Duodenal mucosa (tissue), 2 donors: ENCODE results near the gene B4GALNT1.

Source experiments
- H3K27ac ChIP-seq: one replicate; pipeline ENCODE4 v1.7.0; 2013; ENCODE audit warnings: low read depth, low read length
- H3K27me3 ChIP-seq, 2 donors: one replicate each; pipeline ENCODE4 v1.7.0; 2013; ENCODE audit warnings: low read length in 2 of 2, control low read depth in 1 of 2; ENCODE audit not compliant: insufficient read depth in 2 of 2, control insufficient read depth in 1 of 2
- H3K36me3 ChIP-seq, 2 donors: one replicate each; pipeline ENCODE4 v1.7.0; 2013; ENCODE audit warnings: low read length in 2 of 2, control low read depth in 1 of 2; ENCODE audit not compliant: insufficient read depth in 2 of 2, control insufficient read depth in 1 of 2
- H3K4me1 ChIP-seq, 2 donors: one replicate each; pipeline ENCODE4 v1.7.0; 2013; ENCODE audit warnings: low read length in 2 of 2, control low read depth in 1 of 2; ENCODE audit not compliant: insufficient read depth in 2 of 2, control insufficient read depth in 1 of 2
- H3K4me3 ChIP-seq, 2 donors: one replicate each; pipeline ENCODE4 v1.7.0; 2013; ENCODE audit warnings: low read length in 2 of 2, low read depth in 1 of 2
- H3K9ac ChIP-seq, 2 donors: one replicate each; pipeline ENCODE4 v1.7.0; 2013; ENCODE audit warnings: low read length in 2 of 2, low read depth in 1 of 2
- H3K9me3 ChIP-seq, 2 donors: one replicate each; pipeline ENCODE4 v1.7.0; 2013; ENCODE audit warnings: low read length in 2 of 2, control low read depth in 1 of 2; ENCODE audit not compliant: control insufficient read depth in 1 of 2

Gene B4GALNT1

GRCh38 chr12:57614178-57614947, 18.6 kb downstream of the B4GALNT1 start:
- Histone ChIP-seq H3K9me3 (no peaks in the 10 kb centered on the region), H3K4me3 (no peak overlapping the region), H3K36me3 (no peaks in the 10 kb centered on the region), H3K27me3 (peaks cover 47 to 68% of the 10 kb centered on the region in 2 donors), H3K27ac (no peak overlapping the region), H3K4me1 (peaks cover 0 to 12% of the 10 kb centered on the region in 2 donors), H3K9ac (no peak overlapping the region)

GRCh38 chr12:57613427-57614109, 19.4 kb downstream of the B4GALNT1 start:
- Histone ChIP-seq H3K27me3 (peaks cover 44 to 62% of the 10 kb centered on the region in 2 donors), H3K4me1 (peaks cover 0 to 8% of the 10 kb centered on the region in 2 donors), H3K9ac (no peak overlapping the region)

GRCh38 chr12:57612711-57613426, 20.1 kb downstream of the B4GALNT1 start:
- H3K36me3 ChIP-seq = no peaks in the 10 kb centered on the region
- H3K27me3 ChIP-seq = peaks cover 41 to 58% of the 10 kb centered on the region in 2 donors
- peaks cover 0 to 8% of the 10 kb centered on the region in 2 donors for H3K4me1 ChIP-seq
- no peaks in the 10 kb centered on the region for H3K9me3 ChIP-seq
- H3K9ac ChIP-seq = no peak overlapping the region
- H3K27ac ChIP-seq = no peak overlapping the region
- H3K4me3 ChIP-seq = no peak overlapping the region

More at GRCh38 chr12:57613427-57614109, 19.4 kb downstream of the B4GALNT1 start:
- no peak overlapping the region for H3K4me3 ChIP-seq
- no peaks in the 10 kb centered on the region for H3K36me3 ChIP-seq
- H3K27ac ChIP-seq = no peak overlapping the region
- H3K9me3 ChIP-seq = no peaks in the 10 kb centered on the region

GRCh38 chr12:57611827-57612710, 20.9 kb downstream of the B4GALNT1 start:
- peaks cover 0 to 8% of the 10 kb centered on the region in 2 donors for H3K4me1 ChIP-seq
- H3K9ac ChIP-seq = no peak overlapping the region
- no peaks in the 10 kb centered on the region for H3K9me3 ChIP-seq
- H3K27me3 ChIP-seq = peaks cover 37 to 52% of the 10 kb centered on the region in 2 donors
- no peak overlapping the region for H3K4me3 ChIP-seq
- no peaks in the 10 kb centered on the region for H3K36me3 ChIP-seq
- H3K27ac ChIP-seq = no peak overlapping the region

- Histone ChIP-seq H3K36me3 (no peaks in the 10 kb centered on the region), H3K27me3 (peaks cover 37 to 49% of the 10 kb centered on the region in 2 donors)
Observed at GRCh38 chr12:57611108-57611826, 21.7 kb downstream of the B4GALNT1 start, which contains the start of gene ARHGEF25. ARHGEF25 (plus strand) TSS chr12:57611435; CDS start chr12:57611895, 460 bp downstream.

GRCh38 chr12:57610554-57611107, 22.4 kb downstream of the B4GALNT1 start:
- Histone ChIP-seq H3K27me3 (peaks cover 34 to 48% of the 10 kb centered on the region in 2 donors), H3K4me3 (peak overlapping the region; percentile 57 to 61), H3K9ac (peak overlapping the region in 1 of 2 donors; percentile 23), H3K36me3 (no peaks in the 10 kb centered on the region), H3K9me3 (no peaks in the 10 kb centered on the region), H3K4me1 (peaks cover 0 to 8% of the 10 kb centered on the region in 2 donors), H3K27ac (peak overlapping the region; percentile 32)

More at GRCh38 chr12:57611108-57611826, 21.7 kb downstream of the B4GALNT1 start, which contains the start of gene ARHGEF25:
- Histone ChIP-seq H3K27ac (peak within 1 kb of the TSS; percentile 32), H3K4me1 (peaks cover 0 to 8% of the 10 kb centered on the region in 2 donors), H3K4me3 (peak within 1 kb of the TSS; percentile 57 to 61), H3K9me3 (no peaks in the 10 kb centered on the region), H3K9ac (peak within 1 kb of the TSS in 1 of 2 donors; percentile 23)

- Histone ChIP-seq H3K9me3 (no peaks in the 10 kb centered on the region), H3K9ac (peak overlapping the region in 1 of 2 donors; percentile 23), H3K4me3 (peak overlapping the region; percentile 57 to 61), H3K27me3 (peaks cover 33 to 49% of the 10 kb centered on the region in 2 donors), H3K36me3 (no peaks in the 10 kb centered on the region), H3K27ac (peak overlapping the region; percentile 32), H3K4me1 (peaks cover 4 to 13% of the 10 kb centered on the region in 2 donors)
Observed at GRCh38 chr12:57609781-57610553, 23.0 kb downstream of the B4GALNT1 start.

GRCh38 chr12:57609101-57609780, 23.8 kb downstream of the B4GALNT1 start:
- peaks cover 8 to 17% of the 10 kb centered on the region in 2 donors for H3K4me1 ChIP-seq
- no peaks in the 10 kb centered on the region for H3K36me3 ChIP-seq
- H3K9me3 ChIP-seq = no peaks in the 10 kb centered on the region
- H3K27me3 ChIP-seq = peaks cover 32 to 41% of the 10 kb centered on the region in 2 donors
- peak overlapping the region; percentile 20 for H3K27ac ChIP-seq
- H3K4me3 ChIP-seq = no peak overlapping the region
- no peak overlapping the region for H3K9ac ChIP-seq
